Measurements from ENCODE around the gene SIL1. TPM values are rescaled to one million over a fixed set of nuclear protein-coding genes. Genes with fewer than 3 reads are reported as not detected.
"Not testable (repeated sequence)": the region's sequence is repeated elsewhere in the genome, so short reads cannot be mapped to it uniquely, and the experiment has no call there.

The SIL1 gene
- polyA plus RNA-seq, 1 experiment, result 64.6 TPM

DNA sequence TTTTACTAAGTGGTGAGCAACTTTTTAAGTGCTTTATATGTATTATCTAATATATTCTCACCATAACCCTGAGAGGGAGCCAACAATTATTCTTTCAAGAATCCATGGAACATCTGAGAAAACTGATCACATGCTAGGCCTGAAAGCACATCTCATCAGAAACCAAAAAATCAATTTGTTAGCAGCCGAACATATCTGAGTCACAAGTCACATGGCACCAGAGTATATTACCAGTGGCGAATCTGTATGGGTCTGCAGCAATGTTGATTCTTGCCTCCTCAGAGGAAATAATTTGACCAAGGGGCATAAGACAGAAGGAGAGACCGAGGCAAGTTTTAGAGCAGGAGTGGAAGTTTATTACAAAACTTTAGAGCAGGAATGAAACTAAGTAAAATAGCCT, 25.3 kb upstream of the SIL1 start:
- TF ChIP-seq, protein P1, sequence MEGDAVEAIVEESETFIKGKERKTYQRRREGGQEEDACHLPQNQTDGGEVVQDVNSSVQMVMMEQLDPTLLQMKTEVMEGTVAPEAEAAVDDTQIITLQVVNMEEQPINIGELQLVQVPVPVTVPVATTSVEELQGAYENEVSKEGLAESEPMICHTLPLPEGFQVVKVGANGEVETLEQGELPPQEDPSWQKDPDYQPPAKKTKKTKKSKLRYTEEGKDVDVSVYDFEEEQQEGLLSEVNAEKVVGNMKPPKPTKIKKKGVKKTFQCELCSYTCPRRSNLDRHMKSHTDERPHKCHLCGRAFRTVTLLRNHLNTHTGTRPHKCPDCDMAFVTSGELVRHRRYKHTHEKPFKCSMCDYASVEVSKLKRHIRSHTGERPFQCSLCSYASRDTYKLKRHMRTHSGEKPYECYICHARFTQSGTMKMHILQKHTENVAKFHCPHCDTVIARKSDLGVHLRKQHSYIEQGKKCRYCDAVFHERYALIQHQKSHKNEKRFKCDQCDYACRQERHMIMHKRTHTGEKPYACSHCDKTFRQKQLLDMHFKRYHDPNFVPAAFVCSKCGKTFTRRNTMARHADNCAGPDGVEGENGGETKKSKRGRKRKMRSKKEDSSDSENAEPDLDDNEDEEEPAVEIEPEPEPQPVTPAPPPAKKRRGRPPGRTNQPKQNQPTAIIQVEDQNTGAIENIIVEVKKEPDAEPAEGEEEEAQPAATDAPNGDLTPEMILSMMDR (IDR thresholded peaks at IDR 0.05; ENCODE audit: low read depth, low read length), result no peak
- no peak overlapping the region for H3K27ac ChIP-seq (ENCODE audit: low read depth, low read length)
- H3K4me3 ChIP-seq (ENCODE audit: low read depth, low read length), result no peak overlapping the region
- H3K9me3 ChIP-seq (ENCODE audit: control insufficient read depth, insufficient read depth, low read length), result no peaks in the 10 kb centered on the region; the same call in 1 of the 2 replicates
- POLR2A ChIA-PET, result no interaction called here
- H3K27me3 ChIP-seq (ENCODE audit: control insufficient read depth, insufficient read depth, low read length), result peaks cover 3% of the 10 kb centered on the region
- DNase-seq (ENCODE audit: low read depth, low spot score), result no peak
- CTCF ChIA-PET, result interaction anchor here (0.7 kb wide), 1 partner anchor 23 kb away, joined by 6 read pairs; no protein-coding TSS in a partner anchor

DNA sequence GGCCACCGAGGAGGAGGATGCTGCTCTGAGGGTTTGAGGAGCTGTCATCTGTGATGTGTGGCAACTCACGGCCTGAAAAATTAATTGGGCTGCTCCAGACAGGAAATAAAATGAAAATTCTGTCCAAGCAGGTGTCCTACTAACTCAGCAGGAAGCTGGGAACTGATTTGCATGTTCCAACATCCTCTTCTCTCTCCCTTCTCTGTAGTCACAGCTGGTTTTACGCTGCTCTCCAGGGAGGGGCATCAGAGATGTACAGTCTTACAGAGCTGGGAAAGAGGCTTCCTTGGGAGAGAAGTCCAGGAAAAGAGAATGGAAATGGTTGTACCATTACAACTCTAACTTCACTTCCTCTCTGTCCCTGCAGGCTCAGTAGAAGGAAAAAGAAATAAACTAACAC, 24.2 kb upstream of the SIL1 start:
- TF ChIP-seq, protein P1 (IDR thresholded peaks at IDR 0.05; ENCODE audit: low read depth, low read length), result no peak
- CTCF ChIA-PET, result no interaction called here
- POLR2A ChIA-PET, result interaction anchor here (0.6 kb wide), 1 partner anchor 334 kb away, joined by 3 read pairs; no protein-coding TSS in a partner anchor

DNA sequence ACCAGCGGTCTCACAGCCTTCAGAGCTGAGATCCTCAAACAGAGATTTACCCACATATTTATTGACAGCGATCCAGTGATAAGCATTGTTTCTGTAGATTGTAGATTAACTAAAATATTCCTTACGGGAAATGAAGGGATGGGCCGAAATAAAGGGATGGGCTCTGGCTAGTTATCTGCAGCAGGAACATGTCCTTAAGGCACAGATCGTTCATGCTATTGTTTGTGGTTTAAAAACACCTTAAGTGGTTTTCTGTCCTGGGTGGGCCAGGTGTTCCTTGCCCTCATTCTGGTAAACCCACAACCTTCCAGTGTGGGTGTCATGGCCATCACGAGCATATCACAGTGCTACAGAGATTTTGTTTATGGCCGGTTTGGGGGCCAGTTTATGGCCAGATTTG, 19.9 kb upstream of the SIL1 start:
- H3K27ac ChIP-seq (ENCODE audit: low read depth, low read length); POLR2A ChIA-PET; H3K4me3 ChIP-seq (ENCODE audit: low read depth, low read length); H3K27me3 ChIP-seq (ENCODE audit: control insufficient read depth, insufficient read depth, low read length); H3K9me3 ChIP-seq (ENCODE audit: control insufficient read depth, insufficient read depth, low read length); DNase-seq (ENCODE audit: low read depth, low spot score); CTCF ChIA-PET: not testable (repeated sequence)

More for the DNA sequence above, 24.2 kb upstream of the SIL1 start:
- Histone ChIP-seq H3K27me3 (ENCODE audit: control insufficient read depth, insufficient read depth, low read length) (no peaks in the 10 kb centered on the region), H3K27ac (ENCODE audit: low read depth, low read length) (no peak overlapping the region), H3K9me3 (ENCODE audit: control insufficient read depth, insufficient read depth, low read length) (peaks cover 3% of the 10 kb centered on the region; the same call in 1 of the 2 replicates), H3K4me3 (ENCODE audit: low read depth, low read length) (no peak overlapping the region)
- DNase-seq (ENCODE audit: low read depth, low spot score), result no peak

DNA sequence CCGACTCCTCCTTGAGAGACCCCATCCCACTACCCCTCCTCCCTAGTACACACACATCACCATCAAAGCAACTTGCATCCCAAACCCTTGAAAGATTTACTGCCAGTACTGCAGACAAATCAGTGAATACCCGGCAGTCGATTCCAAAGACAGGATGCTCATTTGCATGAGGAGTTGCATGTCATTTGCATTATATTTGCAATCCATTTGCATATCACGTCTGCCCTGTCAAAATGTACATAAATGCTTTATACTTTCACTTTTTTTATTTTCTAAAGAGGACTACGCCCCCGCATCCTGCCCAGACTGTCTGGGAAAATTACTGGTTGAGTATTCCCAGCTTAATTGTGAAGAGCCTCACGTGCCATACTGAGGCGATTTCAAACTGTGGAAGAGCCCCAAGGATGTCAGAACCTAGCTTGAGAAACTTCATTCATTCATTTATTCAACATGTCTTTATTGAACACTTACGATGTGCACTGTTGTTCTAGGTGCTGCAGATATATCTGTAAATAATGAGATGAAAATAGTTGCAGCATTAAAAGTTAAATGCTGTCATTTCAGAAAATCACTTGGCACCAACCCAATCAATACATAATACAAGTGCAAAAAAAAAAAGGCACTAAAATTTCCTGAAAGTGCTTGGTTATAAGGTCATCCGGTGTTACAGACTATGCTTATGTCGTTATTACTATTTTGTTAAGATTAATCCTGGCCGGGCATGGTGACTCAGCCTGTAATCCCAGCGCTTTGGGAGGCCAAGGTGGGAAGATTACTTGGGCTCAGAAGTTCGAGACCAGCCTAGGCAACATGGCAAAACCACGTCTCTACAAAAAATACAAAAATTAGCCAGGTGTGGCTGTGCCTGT, 17.2 kb upstream of the SIL1 start:
- peaks cover 2% of the 10 kb centered on the region for H3K27me3 ChIP-seq (ENCODE audit: control insufficient read depth, insufficient read depth, low read length)
- H3K9me3 ChIP-seq (ENCODE audit: control insufficient read depth, insufficient read depth, low read length), result 0 out of 2 replicates have a peak, but pooled peaks cover 3% of the 10 kb centered on the region
- DNase-seq (ENCODE audit: low read depth, low spot score), result no peak
- no peak overlapping the region for H3K27ac ChIP-seq (ENCODE audit: low read depth, low read length)
- POLR2A ChIA-PET, result no interaction called here
- H3K4me3 ChIP-seq (ENCODE audit: low read depth, low read length), result no peak overlapping the region
- CTCF ChIA-PET, result interaction anchor here (1.0 kb wide), 1 partner anchor 25 kb away, joined by 3 read pairs; no protein-coding TSS in a partner anchor
- TF ChIP-seq, protein P1 (IDR thresholded peaks at IDR 0.05; ENCODE audit: low read depth, low read length), result no peak

DNA sequence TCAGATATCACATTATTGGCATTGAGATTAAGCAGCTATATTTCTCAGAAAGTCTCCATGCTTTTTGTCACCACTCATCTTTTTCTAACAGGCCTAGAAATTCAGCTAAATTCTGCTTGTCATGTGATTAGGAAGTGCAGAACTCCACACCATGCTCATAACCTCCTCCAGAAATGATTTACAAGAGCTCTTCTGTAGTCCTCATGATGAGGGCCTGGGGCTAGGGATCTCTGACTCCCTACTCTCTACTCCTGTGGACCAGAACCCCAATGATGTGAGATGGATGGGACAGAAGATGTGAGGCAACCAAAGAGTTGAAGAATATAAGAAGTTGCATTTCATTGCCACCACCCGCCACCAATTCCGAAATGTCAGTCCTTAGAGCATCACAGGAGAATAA, 16.5 kb upstream of the SIL1 start:
- 0 out of 2 replicates have a peak, but pooled peaks cover 3% of the 10 kb centered on the region for H3K9me3 ChIP-seq (ENCODE audit: control insufficient read depth, insufficient read depth, low read length)
- DNase-seq (ENCODE audit: low read depth, low spot score), result no peak
- POLR2A ChIA-PET, result no interaction called here
- TF ChIP-seq, protein P1 (IDR thresholded peaks at IDR 0.05; ENCODE audit: low read depth, low read length), result no peak
- CTCF ChIA-PET, result interaction anchor here (1.0 kb wide), 1 partner anchor 25 kb away, joined by 3 read pairs; no protein-coding TSS in a partner anchor
- no peak overlapping the region for H3K4me3 ChIP-seq (ENCODE audit: low read depth, low read length)
- H3K27me3 ChIP-seq (ENCODE audit: control insufficient read depth, insufficient read depth, low read length), result peaks cover 5% of the 10 kb centered on the region
- H3K27ac ChIP-seq (ENCODE audit: low read depth, low read length), result no peak overlapping the region
